Non-pigmented ciliary epithelial cell (primary cell): ENCODE data around the gene FBXW4.

ENCODE experiments used
- DNase-seq: peaks from one replicate; pipeline ENCODE4 v3.0.0-alpha.2; 2010; ENCODE audit warnings: low read depth

FBXW4 gene, protein sequence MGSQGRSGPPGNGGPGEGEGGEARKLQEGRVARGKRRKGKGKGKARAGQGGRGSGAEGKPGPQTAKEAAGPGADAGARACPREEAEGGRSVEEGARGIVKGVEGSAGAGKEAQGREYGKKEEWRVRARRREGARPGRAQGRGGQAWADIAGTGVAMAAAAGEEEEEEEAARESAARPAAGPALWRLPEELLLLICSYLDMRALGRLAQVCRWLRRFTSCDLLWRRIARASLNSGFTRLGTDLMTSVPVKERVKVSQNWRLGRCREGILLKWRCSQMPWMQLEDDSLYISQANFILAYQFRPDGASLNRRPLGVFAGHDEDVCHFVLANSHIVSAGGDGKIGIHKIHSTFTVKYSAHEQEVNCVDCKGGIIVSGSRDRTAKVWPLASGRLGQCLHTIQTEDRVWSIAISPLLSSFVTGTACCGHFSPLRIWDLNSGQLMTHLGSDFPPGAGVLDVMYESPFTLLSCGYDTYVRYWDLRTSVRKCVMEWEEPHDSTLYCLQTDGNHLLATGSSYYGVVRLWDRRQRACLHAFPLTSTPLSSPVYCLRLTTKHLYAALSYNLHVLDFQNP

DNA sequence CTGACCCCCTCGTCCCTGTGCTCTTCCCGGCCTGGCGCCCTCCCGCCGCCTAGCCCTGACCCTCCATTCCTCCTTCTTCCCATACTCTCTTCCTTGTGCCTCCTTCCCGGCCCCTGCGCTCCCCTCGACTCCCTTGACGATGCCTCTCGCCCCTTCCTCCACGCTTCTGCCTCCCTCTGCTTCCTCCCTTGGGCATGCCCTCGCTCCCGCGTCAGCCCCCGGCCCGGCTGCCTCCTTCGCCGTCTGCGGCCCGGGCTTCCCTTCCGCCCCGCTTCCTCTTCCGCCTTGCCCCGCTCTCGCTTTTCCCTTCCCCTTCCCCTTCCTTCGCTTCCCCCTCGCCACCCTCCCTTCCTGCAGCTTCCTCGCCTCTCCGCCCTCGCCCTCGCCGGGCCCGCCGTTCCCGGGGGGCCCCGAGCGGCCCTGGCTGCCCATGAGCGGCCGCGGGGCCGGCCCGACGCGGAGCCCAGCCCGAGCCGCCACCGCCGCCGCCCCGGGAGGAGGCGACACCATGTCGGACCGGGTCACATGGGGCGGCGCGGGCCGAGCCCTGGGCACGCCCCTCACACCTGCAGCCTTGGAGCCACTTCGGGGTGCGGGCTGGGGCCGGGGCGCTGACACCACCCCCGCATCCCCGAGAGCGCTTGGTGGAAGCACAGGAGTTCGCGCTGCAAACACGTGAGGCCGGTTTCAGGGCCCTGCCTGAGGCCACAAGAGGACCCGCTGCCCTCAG lies at the start of gene FBXW4:
Gene FBXW4 (minus strand): TSS at position 497 of the 730 bp plus-strand sequence. CDS start 65 bp downstream, at position 432.
- no peak for DNase-seq

DNA sequence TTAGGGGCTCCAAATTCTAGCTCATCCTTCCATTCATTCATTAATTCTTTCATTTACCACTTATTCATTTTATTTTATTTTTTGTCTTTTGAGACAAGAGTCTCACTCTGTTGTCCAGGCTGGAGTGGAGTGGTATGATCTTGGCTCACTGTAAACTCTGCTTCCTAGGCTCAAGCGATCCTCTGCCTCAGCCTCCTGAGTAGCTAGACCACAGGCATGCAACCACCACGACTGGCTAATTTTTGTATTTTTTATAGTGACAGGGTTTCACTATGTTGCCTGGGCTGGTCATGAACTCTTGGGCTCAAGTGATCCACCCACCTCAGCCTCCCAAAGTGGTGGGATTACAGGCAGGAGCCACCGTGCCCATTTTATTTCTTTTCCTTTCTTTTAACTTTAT lies 49.3 kb upstream of the FBXW4 start:
- DNase-seq = no peak

DNA sequence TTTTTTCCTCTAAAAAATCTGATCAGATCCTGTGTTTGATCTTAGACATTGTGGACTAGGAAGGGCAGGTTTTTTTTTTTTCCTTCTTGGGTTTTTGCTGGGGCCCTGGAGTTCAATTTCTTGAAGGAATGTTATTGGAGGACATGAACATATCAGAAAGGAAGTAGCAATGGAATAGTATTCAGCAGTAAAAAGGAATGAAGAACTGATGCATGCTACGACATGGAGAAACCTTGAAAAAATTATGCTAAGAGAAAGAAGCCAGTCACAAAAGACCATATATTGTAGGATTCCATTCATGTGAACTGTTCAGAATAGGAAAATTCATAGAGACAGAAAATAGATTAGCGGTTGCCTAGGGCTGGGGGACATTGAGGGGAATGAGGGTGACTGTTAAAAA lies 47.0 kb upstream of the FBXW4 start:
- no peak for DNase-seq

DNA sequence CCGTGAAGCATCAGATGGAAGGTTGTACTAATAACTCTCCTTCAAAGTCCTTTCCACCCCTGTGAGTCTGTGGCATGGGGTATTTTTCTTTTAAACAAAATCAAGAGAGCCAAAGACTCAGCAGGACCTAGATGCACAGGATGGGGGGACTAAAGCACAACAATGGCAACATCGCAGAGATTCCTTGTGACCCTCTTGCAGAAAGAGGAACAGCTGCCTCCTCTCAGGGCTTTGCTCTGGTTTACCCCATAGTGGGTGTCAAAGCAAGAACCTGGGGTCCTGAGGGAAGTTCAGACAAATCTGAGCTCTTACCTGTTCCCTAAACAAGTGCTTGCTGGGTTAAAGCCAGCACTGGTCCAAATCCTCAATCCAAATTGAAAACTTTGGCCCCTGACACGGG lies 41.7 kb upstream of the FBXW4 start:
- no peak for DNase-seq

DNA sequence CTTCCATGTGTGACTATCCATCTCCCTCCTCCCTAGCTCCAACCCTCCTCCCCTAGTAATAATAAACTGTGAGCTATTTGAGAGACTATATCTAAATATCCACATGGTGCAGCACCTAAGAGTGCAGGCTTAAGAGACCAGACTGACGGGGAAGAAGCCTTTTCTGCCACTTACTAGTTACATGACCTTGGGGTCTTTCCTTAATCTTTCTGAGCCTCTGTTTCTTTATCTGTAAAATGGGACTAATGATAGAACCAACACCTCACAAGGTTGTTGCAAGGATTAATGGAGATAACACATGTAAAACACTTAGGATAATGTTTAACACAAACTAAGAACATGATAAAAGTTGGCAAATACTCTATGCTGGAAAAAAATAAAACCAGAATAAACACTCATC lies 37.1 kb upstream of the FBXW4 start:
- DNase-seq = no peak

DNA sequence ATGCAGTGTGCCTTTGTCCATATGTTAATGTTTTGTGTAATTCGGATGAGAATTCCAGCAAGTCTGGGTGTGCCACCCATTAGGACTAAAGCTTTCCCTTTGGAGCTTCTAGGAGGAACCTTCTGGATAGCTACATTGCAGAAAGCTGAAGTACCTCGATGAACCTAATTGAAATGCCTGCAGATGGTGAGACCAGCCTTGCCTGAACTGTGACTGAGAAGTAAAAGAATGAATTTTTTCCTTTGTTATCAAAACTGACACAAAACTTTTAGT lies 31.1 kb upstream of the FBXW4 start:
- no peak for DNase-seq

DNA sequence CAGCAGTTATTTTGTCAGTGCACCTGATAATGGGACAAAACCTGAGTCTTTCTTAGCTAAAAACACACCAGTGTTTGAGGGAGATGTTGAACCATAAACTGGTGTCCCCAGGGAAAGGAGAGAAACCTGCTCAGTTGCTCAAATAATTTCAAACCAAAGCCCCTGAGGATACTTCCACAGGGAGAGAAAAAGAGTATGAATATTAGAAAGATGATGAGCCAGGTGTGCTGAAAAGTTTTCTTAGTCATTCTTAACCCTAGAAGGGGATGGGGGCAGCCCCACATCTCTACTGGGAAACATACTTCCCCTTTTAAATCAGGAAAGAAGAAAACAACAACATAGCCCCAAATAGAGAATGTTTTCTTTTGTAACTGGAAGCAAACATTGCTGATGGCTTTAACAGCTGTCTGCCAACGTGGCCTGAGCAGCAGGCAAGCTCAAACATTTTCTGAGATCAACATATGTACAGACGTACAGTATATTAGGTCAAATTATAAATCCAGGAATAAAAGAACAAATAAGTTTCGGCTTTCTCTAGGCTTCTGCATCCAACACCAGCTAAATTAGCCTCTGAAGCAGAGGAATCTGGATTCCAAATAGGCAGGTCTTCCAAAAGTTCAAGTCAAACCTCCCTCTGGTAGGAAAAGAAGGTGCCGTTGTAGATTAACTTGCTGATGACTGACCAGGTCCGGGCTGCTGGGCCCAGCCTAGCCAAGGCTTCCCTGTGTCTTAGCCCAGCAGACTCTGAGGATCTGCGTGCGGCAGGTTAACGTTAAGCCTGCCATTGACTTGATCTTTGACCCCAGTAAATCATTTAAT lies 30.5 kb upstream of the FBXW4 start:
- DNase-seq = no peak

DNA sequence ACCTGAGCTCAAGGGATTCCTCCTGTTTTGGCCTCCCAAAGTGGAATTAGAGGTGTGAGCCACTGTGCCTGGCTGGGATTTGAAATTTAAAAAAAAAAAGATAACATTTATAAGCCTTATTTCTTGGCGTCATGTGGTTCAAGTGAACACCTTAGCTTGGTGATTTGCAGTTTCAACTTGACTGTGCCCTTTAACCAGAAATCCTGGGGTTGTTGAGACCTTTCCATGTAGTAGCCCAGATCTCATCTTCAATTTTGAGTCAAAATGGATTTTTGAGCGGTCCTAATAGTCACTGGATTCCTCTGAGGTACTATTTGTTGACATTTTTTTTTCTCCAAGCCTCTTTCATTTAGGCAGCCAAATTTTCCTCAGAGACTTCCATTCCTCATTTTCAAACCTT lies 29.5 kb upstream of the FBXW4 start:
- DNase-seq = no peak

DNA sequence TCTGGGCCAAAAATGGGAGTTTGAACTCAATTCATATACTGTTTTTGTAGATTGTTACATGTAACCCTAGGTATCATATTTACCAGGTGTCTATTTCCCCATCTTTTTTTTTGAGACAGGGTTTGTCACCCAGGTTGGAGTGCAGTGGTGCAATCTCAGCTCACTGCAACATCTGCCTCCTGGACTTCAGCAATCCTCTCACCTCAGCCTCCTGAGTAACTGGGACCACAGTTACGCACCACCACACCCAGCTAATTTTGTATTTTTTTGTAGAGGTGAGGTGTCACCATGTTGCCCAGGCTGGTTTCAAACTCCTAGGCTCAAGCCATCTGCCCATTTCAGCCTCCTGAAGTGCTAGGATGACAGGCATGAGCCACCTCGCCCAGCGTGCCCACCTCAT lies 28.2 kb upstream of the FBXW4 start:
- DNase-seq = no peak

DNA sequence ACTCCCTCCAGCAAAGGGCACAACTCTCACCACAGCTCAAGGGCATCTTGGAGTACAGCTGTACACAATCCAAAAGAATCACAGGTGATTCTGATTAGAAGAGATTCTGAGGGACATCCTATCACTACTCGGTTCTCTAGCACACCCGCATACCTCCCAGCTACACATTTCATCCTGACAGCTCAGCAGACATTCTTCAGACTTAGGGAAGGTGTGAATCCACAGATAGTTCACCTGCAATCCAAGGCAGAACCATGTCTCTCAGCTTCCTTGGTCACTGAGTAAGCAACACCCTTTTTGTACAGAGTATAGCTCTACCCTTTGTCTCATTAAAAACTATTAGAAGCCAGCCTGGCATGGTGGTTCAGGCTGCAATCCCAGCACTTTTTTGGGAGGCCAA lies 26.8 kb upstream of the FBXW4 start:
- no peak for DNase-seq

DNA sequence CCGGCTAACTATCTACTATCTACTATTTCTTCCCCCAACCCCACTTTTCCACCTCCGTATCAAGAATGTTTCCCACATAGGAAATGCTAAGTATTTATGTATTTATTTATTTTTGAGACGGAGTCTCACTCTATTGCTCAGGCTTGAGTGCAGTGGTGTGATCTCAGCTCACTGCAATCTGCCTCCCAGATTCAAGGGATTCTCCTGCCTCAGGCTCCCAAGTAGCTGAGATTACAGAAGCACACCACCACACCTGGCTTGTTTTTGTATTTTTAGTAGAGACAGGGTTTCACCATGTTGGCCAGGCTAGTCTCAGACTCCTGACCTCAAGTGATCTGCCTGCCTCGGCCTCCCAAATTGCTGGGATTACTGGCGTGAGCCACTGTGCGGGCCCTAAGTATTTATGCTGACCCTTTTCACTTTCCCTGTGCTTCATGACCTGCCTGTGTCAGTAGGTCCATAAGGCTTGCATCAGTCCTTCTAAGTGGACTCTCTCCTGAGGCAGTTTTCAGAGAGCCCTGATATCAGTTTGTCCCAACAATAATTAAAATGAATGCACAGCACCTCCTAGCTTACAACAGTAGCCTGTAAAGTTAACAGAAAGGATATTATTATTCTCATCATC lies 25.7 kb upstream of the FBXW4 start:
- no peak for DNase-seq

DNA sequence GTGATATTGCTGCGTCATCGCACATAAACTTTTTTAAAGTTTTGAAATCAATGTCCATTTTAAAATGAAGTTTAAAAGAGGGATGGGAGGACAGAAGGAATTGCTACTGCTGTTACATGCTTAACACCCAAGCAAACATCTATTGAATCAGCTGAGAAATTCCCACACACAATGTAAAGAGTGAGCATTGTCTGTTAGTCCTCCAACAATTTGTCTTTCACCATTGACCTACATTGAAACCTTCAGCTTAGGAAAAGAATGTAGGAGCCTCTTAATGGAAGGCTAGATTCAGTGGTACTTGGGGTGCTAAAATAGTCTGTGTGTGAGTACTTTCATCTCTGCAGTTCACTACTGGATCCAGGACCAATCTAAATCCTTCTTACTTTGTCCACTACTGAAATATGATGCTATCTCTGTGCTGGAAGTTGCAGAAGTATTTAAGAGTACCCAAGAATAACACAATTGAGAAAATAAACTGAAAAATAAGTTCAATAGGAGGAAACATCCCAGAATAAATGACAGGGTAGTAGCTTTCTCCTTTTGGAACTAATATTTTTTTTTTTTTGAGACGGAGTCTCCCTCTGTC lies 23.8 kb upstream of the FBXW4 start:
- no peak for DNase-seq

DNA sequence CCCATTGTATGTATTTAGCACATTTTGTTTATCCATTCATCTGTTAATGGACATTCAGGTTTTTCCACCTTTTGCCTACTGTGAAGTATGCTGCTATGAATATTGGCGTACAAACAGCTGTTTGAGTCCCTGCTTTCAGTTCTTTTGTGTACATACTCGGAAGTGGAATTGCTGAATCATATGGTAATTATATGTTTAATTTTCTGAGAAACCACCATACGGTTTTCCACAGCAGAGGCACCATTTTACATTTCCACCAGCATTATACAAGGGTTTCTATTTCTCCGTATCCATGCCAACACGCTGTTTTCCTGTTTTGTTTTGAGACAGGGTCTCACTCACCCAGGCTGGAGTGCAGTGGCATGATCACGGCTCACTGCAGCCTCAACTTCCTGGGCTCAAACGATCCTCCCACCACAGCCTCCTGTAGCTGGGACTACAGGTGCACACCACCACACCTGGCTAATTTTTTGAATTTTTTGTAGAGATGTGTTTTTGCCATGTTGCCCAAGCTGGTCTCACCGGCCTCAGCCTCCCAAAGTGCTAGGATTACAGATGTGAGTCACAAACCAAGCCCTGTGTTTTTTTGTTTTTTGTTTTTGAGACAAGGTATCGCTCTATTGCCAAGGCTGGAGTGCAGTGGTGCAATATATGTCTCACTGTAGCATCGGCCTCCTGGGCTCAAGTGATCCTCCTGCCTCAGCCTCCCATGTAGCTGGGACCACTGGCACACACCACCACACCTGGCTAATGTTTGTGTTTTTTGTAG lies 22.1 kb upstream of the FBXW4 start:
- DNase-seq = no peak

DNA sequence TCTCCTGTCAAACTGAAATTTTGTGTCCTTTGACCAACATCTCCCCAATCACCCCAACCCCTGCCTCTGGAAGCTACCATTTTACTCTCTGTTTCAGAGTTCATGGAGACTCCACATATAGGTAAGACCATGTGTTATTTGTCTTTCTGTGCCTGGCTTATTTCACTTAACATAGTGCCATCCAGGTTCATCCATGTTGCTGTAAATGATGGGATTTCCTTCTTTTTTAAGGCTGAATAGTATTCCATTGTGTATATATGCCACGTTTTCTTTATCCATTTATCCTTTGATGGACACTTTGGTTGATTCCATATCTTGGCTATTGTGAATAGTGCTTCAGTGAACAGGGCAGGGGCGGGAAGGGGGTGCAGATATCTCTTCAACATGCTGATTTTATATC lies 18.0 kb upstream of the FBXW4 start:
- DNase-seq = no peak

DNA sequence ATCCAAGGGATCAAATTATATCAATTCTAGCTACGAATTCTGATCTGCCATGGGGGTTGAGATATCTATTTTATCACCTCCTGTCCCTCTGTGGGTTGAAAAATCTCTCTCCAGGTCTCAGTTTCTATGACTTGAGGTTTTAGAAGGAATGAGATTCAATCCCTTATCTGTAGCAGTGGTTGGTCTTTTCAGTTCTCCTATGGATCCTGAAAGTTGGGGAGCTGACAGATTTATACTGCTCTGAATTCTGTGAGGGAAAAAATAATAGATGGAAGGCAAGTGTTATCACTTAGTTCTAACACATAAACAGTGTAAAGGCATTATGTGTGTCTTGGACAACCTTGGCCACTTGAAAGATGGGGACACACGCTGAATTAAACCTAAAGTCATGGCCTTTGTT lies 15.8 kb upstream of the FBXW4 start:
- DNase-seq = no peak

DNA sequence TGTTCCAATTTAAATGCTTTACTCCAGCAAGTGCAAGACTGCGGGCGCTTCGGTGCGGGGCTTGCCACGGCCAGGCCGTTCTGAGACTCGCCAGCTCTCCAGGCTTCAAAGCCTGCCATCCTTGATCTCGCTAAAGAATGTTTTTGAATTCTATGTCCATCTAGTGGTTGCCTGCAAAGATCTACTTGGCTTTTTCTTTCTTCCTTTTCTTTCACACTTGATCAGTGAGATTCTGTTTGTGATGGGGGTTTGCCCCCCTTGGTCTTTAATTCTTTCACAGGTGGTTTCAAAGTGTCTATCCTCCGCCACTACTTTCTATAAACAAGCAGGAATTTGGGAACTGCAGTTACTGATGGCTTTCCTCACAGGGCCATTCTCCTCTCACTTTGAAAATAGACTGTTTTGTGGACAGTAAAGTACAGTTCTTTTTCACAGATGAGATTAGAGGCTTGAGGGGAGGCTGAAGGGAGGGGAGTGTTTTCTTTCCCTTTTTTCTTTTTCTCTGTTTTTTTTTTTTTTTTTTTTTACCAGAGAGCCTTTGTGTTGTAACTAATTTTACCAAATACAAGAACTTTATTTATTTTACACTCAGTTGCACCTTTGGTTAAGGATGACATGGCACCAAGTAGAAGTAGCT lies 15.2 kb upstream of the FBXW4 start:
- DNase-seq = no peak

DNA sequence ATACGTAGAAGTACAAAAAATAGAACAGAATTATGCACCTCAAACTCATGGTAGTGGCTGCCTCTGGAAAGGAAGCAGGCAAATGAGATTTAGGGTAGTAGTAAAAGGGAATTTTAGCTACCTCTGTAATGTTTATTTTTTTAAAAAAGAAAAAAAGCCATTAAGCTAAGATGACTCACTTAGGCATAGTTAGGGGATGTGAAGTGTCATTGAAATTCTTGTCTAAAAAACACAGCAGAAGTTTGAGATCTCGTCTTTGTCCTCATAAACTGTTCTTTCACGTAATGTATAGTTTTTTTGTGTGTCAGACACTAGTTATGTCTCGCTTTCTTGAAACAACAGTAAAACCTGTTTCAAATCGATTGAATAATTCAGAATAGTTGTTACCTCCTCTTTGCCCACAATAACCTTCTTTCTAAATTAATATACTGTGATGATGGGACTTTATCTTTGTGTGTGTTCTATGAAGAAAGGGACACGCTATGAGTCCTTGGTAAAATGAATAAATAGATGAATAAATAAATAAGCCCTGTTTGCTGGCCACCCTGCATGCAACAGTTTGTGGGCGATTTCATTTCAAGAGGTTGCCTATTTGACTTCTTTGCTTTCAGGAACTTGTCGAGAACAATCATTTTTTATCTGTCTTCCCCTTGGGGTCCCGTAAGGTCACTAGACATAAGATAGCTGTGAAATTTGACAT lies 14.5 kb upstream of the FBXW4 start:
- no peak for DNase-seq

DNA sequence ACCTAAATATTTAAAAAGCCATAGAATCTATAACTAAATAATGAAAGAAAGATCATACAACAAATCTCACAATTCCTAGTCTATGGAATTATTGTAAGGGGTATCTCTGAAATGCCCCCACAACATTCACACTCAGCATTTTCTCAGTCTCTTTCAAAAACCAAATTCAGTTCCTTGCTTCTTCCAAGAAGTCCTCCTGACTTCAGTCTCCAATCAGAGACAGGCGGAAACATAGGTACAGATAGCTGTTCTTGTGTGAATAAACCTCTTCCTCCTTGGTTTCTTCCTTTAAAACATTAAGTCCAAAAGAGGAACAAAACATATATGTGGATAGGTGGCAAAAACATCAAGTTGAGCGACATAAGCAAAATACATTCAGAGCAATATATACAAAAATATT lies 13.9 kb upstream of the FBXW4 start:
- no peak for DNase-seq

DNA sequence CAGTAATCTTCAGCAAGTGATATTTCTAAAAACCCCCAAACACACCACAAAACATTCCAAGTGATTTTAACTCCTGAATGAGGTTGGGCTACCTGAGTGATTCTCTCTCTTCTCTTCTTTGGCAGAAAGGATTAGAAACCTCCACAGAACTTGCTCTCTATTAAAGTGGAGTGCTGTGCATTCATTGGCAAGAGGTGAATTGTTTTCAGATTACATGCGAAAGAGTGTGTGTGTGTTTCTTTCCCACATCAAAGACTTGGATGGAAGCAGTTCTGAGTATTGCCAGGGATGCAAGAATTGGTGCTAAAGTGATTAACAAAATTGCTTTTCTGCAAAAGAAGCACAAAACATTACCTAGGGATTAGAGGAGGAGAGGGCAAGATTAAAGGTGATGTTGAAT lies 13.1 kb upstream of the FBXW4 start:
- DNase-seq = no peak

DNA sequence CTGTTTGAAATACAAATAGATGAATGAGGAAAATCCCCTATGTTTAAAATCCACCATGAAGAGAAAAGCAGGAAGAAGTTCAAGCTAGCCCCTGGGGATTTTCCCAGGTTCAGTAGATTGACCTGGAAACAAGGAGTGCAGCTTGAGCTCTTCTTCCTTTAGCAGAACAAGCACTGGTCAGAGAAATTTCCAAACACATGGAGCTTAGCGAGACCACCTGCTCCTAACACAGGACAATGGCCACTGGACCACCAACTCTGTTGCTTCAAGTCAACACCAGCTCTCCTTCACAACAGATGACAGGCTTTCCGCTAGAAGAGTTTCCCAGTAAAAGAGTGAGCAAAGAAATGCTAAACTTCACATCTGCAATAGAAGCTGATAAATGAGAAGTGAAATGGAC lies 9.4 kb upstream of the FBXW4 start:
- no peak for DNase-seq
